SK-N-SH (cell line): ENCODE measurements around the gene SMAD3. TPM values are rescaled to one million over a fixed set of nuclear protein-coding genes. Genes with fewer than 3 reads are reported as not detected.

Experiments
- CTCF ChIA-PET: fragments of 300-600, 350-600 bp; formaldehyde crosslinking; extraction: SDS; loops from one replicate; lab custom pipeline; 2021; lab: Yijun Ruan, JAX
- POLR2A ChIA-PET: fragments of 350-600 bp; sonication (Branson Sonifier 250); formaldehyde crosslinking; extraction: SDS; loops from one replicate; lab custom pipeline; 2020; ENCODE audit warnings: antibody characterized with exemption, inconsistent platforms; lab: Yijun Ruan, JAX
- DNase-seq: peaks from one replicate; pipeline ENCODE4 v3.0.0; 2012
- H2AFZ ChIP-seq: fragments of 200-600 bp; sonication (generic); 2 replicates; pipeline ENCODE4 v1.8.1; 2016; ENCODE audit warnings: antibody characterized with exemption, mild to moderate bottlenecking, low read depth
- H3F3A ChIP-seq: fragments of 200-600 bp; sonication (generic); replicated peaks from 2 replicates; pipeline ENCODE3; 2016; ENCODE audit warnings: antibody characterized with exemption, mild to moderate bottlenecking; ENCODE audit not compliant: insufficient read depth
- H3K27ac ChIP-seq, 2 experiments: fragments of 200-500 bp in 1 of 2; fragments of 200-600 bp in 1 of 2; sonication (Bioruptor generic) in 1 of 2; sonication (generic), shearing (Covaris generic) in 1 of 2; 2 replicates each; pipeline versions ENCODE4 v1.5.1 to v1.6.1; 2014 to 2016; ENCODE audit warnings: low read depth in 2 of 2, inconsistent platforms in 1 of 2, low read length in 1 of 2, mild to moderate bottlenecking in 1 of 2, mixed read lengths in 1 of 2
- H3K27me3 ChIP-seq: fragments of 200-600 bp; sonication (generic), shearing (Covaris generic); 2 replicates; pipeline ENCODE4 v1.6.1; 2016; ENCODE audit warnings: mixed run types; ENCODE audit not compliant: insufficient read depth
- H3K36me3 ChIP-seq, 2 experiments: fragments of 200-500 bp in 1 of 2; fragments of 200-600 bp in 1 of 2; sonication (Bioruptor generic) in 1 of 2; sonication (generic) in 1 of 2; replicated peaks in 1 of 2; 2 replicates each; pipeline versions ENCODE3 to v1.5.1; 2014 to 2016; ENCODE audit warnings: low read length in 1 of 2, mild to moderate bottlenecking in 1 of 2; ENCODE audit not compliant: insufficient read depth in 2 of 2, control insufficient read depth in 1 of 2
- H3K4me1 ChIP-seq, 2 experiments: fragments of 200-500 bp in 1 of 2; fragments of 200-600 bp in 1 of 2; sonication (Bioruptor generic) in 1 of 2; sonication (generic), shearing (Covaris generic) in 1 of 2; 2 replicates each; pipeline versions ENCODE4 v1.5.1 to v1.6.1; 2014 to 2016; ENCODE audit warnings: low read depth in 1 of 2, low read length in 1 of 2, mixed run types in 1 of 2; ENCODE audit not compliant: insufficient read depth in 2 of 2, control insufficient read depth in 1 of 2
- H3K4me2 ChIP-seq: fragments of 200-600 bp; sonication (generic), shearing (Covaris generic); 2 replicates; pipeline ENCODE4 v1.6.1; 2017; ENCODE audit warnings: mixed run types
- H3K4me3 ChIP-seq, 2 experiments: fragments of 200-500 bp in 1 of 2; fragments of 200-600 bp in 1 of 2; sonication (Bioruptor generic) in 1 of 2; sonication (generic), shearing (Covaris generic) in 1 of 2; 2 replicates each; pipeline versions ENCODE4 v1.5.1 to v1.8.1; 2014 to 2016; ENCODE audit warnings: low read depth in 2 of 2, inconsistent platforms in 1 of 2, low read length in 1 of 2, mild to moderate bottlenecking in 1 of 2, mixed read lengths in 1 of 2, moderate library complexity in 1 of 2
- H3K79me2 ChIP-seq: fragments of 200-600 bp; sonication (generic); 2 replicates; pipeline ENCODE4 v1.8.1; 2017; ENCODE audit warnings: mild to moderate bottlenecking; ENCODE audit not compliant: insufficient read depth
- H3K9ac ChIP-seq: fragments of 200-600 bp; sonication (generic); 2 replicates; pipeline ENCODE4 v1.6.1; 2017; ENCODE audit warnings: mixed run types
- H3K9me2 ChIP-seq: fragments of 200-600 bp; sonication (generic); 2 replicates; pipeline ENCODE4 v1.6.1; 2017; ENCODE audit warnings: mixed run types
- H3K9me3 ChIP-seq: fragments of 200-600 bp; sonication (generic); 2 replicates; pipeline ENCODE4 v1.6.1; 2017; ENCODE audit warnings: mixed run types, mild to moderate bottlenecking, moderate library complexity
- H4K20me1 ChIP-seq: fragments of 200-600 bp; sonication (generic); 2 replicates; pipeline ENCODE4 v1.6.1; 2017; ENCODE audit warnings: mild to moderate bottlenecking, mixed run types; ENCODE audit not compliant: insufficient read depth
- CTCF ChIP-seq: fragments of 200-600 bp; sonication (generic); IDR thresholded peaks from 2 replicates; pipeline ENCODE4 v1.6.1; 2017; ENCODE audit warnings: antibody characterized with exemption, mild to moderate bottlenecking, moderate library complexity
- EZH2phosphoT487 ChIP-seq: fragments of 200-600 bp; sonication (generic); IDR thresholded peaks from 2 replicates; pipeline ENCODE4 v1.6.1; 2017; ENCODE audit warnings: low read depth, mixed run types, mild to moderate bottlenecking, antibody characterized with exemption, moderate library complexity, borderline replicate concordance
- FOSL2 ChIP-seq: IDR thresholded peaks from 2 replicates; pipeline ENCODE4 v1.4.0; 2012; ENCODE audit warnings: low read depth, mild to moderate bottlenecking, moderate library complexity, borderline replicate concordance
- FOXJ3 ChIP-seq: sonication (generic); formaldehyde crosslinking; IDR thresholded peaks from 2 replicates; pipeline ENCODE4 v1.5.1; 2020; ENCODE audit warnings: mild to moderate bottlenecking, missing genetic modification reagents
- FOXM1 ChIP-seq: IDR thresholded peaks from 2 replicates; pipeline ENCODE4 v1.4.0; 2012; ENCODE audit warnings: low read depth, mild to moderate bottlenecking
- GATA2 ChIP-seq: sonication (generic); formaldehyde crosslinking; IDR thresholded peaks from 2 replicates; pipeline ENCODE4 v1.5.0; 2020; ENCODE audit warnings: mild to moderate bottlenecking, missing genetic modification reagents
- IRF3 ChIP-seq: fragments of 150-350 bp; IDR thresholded peaks from 2 replicates; pipeline ENCODE4 v1.6.1; 2016; ENCODE audit warnings: mild to moderate bottlenecking, low read depth, low read length
- JUND ChIP-seq: IDR thresholded peaks from 2 replicates; pipeline ENCODE4 v1.4.0; 2012
- MEF2A ChIP-seq: IDR thresholded peaks from 2 replicates; pipeline ENCODE4 v1.4.0; 2012; ENCODE audit warnings: low read depth, borderline replicate concordance
- PBX3 ChIP-seq: IDR thresholded peaks from 2 replicates; pipeline ENCODE4; 2012
- POLR2AphosphoS5 ChIP-seq: IDR thresholded peaks from 2 replicates; pipeline ENCODE4 v1.6.1; 2012; ENCODE audit warnings: low read depth, low read length
- REST ChIP-seq: IDR thresholded peaks from 2 replicates; pipeline ENCODE4 v1.6.1; 2012; ENCODE audit warnings: mild to moderate bottlenecking, low read depth, low read length, moderate library complexity
- RXRA ChIP-seq: IDR thresholded peaks from 2 replicates; pipeline ENCODE4 v1.4.0; 2012; ENCODE audit warnings: low read depth, mild to moderate bottlenecking, borderline replicate concordance
- SIN3A ChIP-seq: IDR thresholded peaks from 2 replicates; pipeline ENCODE4 v1.6.1; 2012; ENCODE audit warnings: low read depth, mild to moderate bottlenecking, low read length, moderate library complexity, borderline replicate concordance
- USF2 ChIP-seq: fragments of 150-350 bp; IDR thresholded peaks from 2 replicates; pipeline ENCODE4 v1.6.1; 2017; ENCODE audit warnings: antibody characterized with exemption, low read length, low read depth, borderline replicate concordance
- ZBTB33 ChIP-seq: IDR thresholded peaks from 2 replicates; pipeline ENCODE4 v1.4.0; 2012; ENCODE audit warnings: low read depth, borderline replicate concordance
- WGBS: methylation state at CpG from one replicate; pipeline ENCODE4 v1.1.6; 2017; ENCODE audit warnings: low lambda C conversion rate; 5-methylcytosine and 5-hydroxymethylcytosine counted together
- polyA plus RNA-seq, 3 experiments: library from polyadenylated mRNA; depleted of rRNA; stranded (reverse); fragments of >200 nt; gene quantifications; 2 replicates each; pipeline ENCODE4 v1.2.3, GENCODE V29; 2012

SMAD3 gene
- polyA plus RNA-seq, 1 of the 3 experiments (the other 2 are of a cell fraction): 19.5 TPM

- Histone ChIP-seq H3K9ac (no peak overlapping the region), H3K4me1 (peaks cover 3 to 19% of the 10 kb centered on the region in 2 experiments; a peak in 3 of 4 replicates), H4K20me1 (no peaks in the 10 kb centered on the region), H3K36me3 (no peaks in the 10 kb centered on the region), H3F3A (peaks cover 11% of the 10 kb centered on the region), H3K9me2 (no peaks in the 10 kb centered on the region), H3K27ac (no peak overlapping the region), H3K27me3 (no peaks in the 10 kb centered on the region), H3K79me2 (no peaks in the 10 kb centered on the region), H3K4me2 (no peak overlapping the region), H3K4me3 (no peak overlapping the region), H2AFZ (no peak overlapping the region), H3K9me3 (no peaks in the 10 kb centered on the region)
- TF ChIP-seq ZBTB33 (no peak), REST (no peak), FOXM1 (no peak), FOSL2 (no peak), MEF2A (no peak), POLR2AphosphoS5 (no peak), EZH2phosphoT487 (no peak), USF2 (no peak), RXRA (no peak), CTCF (no peak), IRF3 (no peak), PBX3 (no peak), SIN3A (no peak), JUND (no peak), FOXJ3 (no peak), GATA2 (no peak)
- ChIA-PET CTCF (no interaction called here), POLR2A (no interaction called here)
- DNase-seq: no peak
- WGBS: 97% methylated on average over 3 of the region's 6 CpGs
Measured at GRCh38 chr15:67051088-67052045, 14.0 kb upstream of the SMAD3 start.
